Activated T-helper 9 cell treated with anti-CD3 and anti-CD28 coated beads, Interleukin-2, amount 50 U/mL, for 16 hours (primary cell): ENCODE measurements around the gene GDPD5.

ENCODE experiments used
- DNase-seq: peaks from one replicate; pipeline ENCODE4 v3.0.0-alpha.2; 2020; ENCODE audit warnings: low read depth

The GDPD5 gene

GRCh38 chr11:75470476-75471080, 55.2 kb downstream of the GDPD5 start:
- no peak for DNase-seq

GRCh38 chr11:75469785-75470405, 55.8 kb downstream of the GDPD5 start:
- DNase-seq = no peak

GRCh38 chr11:75468534-75469340, 57.0 kb downstream of the GDPD5 start:
- DNase-seq = no peak

- DNase-seq = no peak
Measured at GRCh38 chr11:75467881-75468280, 57.9 kb downstream of the GDPD5 start.

GRCh38 chr11:75467311-75467710, 58.4 kb downstream of the GDPD5 start:
- no peak for DNase-seq

- no peak for DNase-seq
Measured at GRCh38 chr11:75465701-75466531, 59.8 kb downstream of the GDPD5 start.

- DNase-seq = no peak
Measured at GRCh38 chr11:75463106-75463774, 62.5 kb downstream of the GDPD5 start.

- no peak for DNase-seq
Measured at GRCh38 chr11:75462117-75462653, 63.6 kb downstream of the GDPD5 start.

GRCh38 chr11:75461151-75461550, 64.6 kb downstream of the GDPD5 start:
- DNase-seq = no peak

- no peak for DNase-seq
Measured at GRCh38 chr11:75456596-75457183, 69.1 kb downstream of the GDPD5 start.

GRCh38 chr11:75454987-75455386, 70.8 kb downstream of the GDPD5 start:
- DNase-seq = no peak

GRCh38 chr11:75453916-75454655, 71.7 kb downstream of the GDPD5 start:
- DNase-seq = no peak

- peak; percentile 25 for DNase-seq
Measured at GRCh38 chr11:75450826-75451821, 74.6 kb downstream of the GDPD5 start.

- DNase-seq = no peak
Measured at GRCh38 chr11:75450236-75450635, 75.5 kb downstream of the GDPD5 start.

GRCh38 chr11:75449776-75450175, 76.0 kb downstream of the GDPD5 start:
- DNase-seq = no peak

- DNase-seq = no peak
Measured at GRCh38 chr11:75449271-75449670, 76.5 kb downstream of the GDPD5 start.

- DNase-seq = no peak
Measured at GRCh38 chr11:75447415-75447814, 78.3 kb downstream of the GDPD5 start.

- peak; percentile 61 for DNase-seq
Measured at GRCh38 chr11:75445315-75445953, 80.3 kb downstream of the GDPD5 start.

GRCh38 chr11:75443043-75443442, 82.7 kb downstream of the GDPD5 start:
- DNase-seq = no peak
